ENCODE data around the gene HIGD1A.

HIGD1A gene

GRCh38 chr3:42849017-42849416 lies 44.7 kb upstream of the HIGD1A start:
- no peak for TF ChIP-seq CTCF (IDR thresholded peaks at IDR 0.05; ENCODE audit: control insufficient read depth, insufficient read depth, low read depth, low read length, missing control alignments)
- H3K4me3 ChIP-seq (ENCODE audit: control insufficient read depth, low read depth, low read length), result no peak overlapping the region
- DNase-seq (ENCODE audit: low read depth), result no peak

- no peak overlapping the region for H3K4me3 ChIP-seq (ENCODE audit: control insufficient read depth, low read depth, low read length)
- TF ChIP-seq CTCF (IDR thresholded peaks at IDR 0.05; ENCODE audit: control insufficient read depth, insufficient read depth, low read depth, low read length, missing control alignments), result no peak
- no peak for DNase-seq (ENCODE audit: low read depth)
These were observed 43.4 kb upstream of the HIGD1A start for GRCh38 chr3:42847731-42848130.

GRCh38 chr3:42846685-42847522 lies 42.6 kb upstream of the HIGD1A start:
- H3K4me3 ChIP-seq (ENCODE audit: control insufficient read depth, low read depth, low read length), result no peak overlapping the region
- DNase-seq (ENCODE audit: low read depth), result no peak
- no peak for TF ChIP-seq CTCF (IDR thresholded peaks at IDR 0.05; ENCODE audit: control insufficient read depth, insufficient read depth, low read depth, low read length, missing control alignments)

- no peak for DNase-seq (ENCODE audit: low read depth)
- TF ChIP-seq CTCF (IDR thresholded peaks at IDR 0.05; ENCODE audit: control insufficient read depth, insufficient read depth, low read depth, low read length, missing control alignments), result no peak
- no peak overlapping the region for H3K4me3 ChIP-seq (ENCODE audit: control insufficient read depth, low read depth, low read length)
These were observed 40.5 kb upstream of the HIGD1A start for GRCh38 chr3:42844815-42845214.

- TF ChIP-seq CTCF (IDR thresholded peaks at IDR 0.05; ENCODE audit: control insufficient read depth, insufficient read depth, low read depth, low read length, missing control alignments), result no peak
- no peak for DNase-seq (ENCODE audit: low read depth)
- no peak overlapping the region for H3K4me3 ChIP-seq (ENCODE audit: control insufficient read depth, low read depth, low read length)
These were observed 40.1 kb upstream of the HIGD1A start for GRCh38 chr3:42844412-42844713.

- no peak for TF ChIP-seq CTCF (IDR thresholded peaks at IDR 0.05; ENCODE audit: control insufficient read depth, insufficient read depth, low read depth, low read length, missing control alignments)
- no peak overlapping the region for H3K4me3 ChIP-seq (ENCODE audit: control insufficient read depth, low read depth, low read length)
- DNase-seq (ENCODE audit: low read depth), result no peak
These were observed 39.6 kb upstream of the HIGD1A start for GRCh38 chr3:42843713-42844411.
